Thoracic aorta (tissue), 2 donors: ENCODE measurements around the gene CFAP99. TPM values are rescaled to one million over a fixed set of nuclear protein-coding genes. Genes with fewer than 3 reads are reported as not detected.

ENCODE experiments used
- ATAC-seq: fragments of 150-250 bp; one replicate; pipeline ENCODE4 v1.8.0; 2017; ENCODE audit warnings: low read depth; ENCODE audit not compliant: insufficient number of reproducible peaks, low FRiP score
- DNase-seq: peaks from one replicate; pipeline ENCODE4 v3.0.0-alpha.2; 2020; ENCODE audit warnings: low spot score
- H3K27ac ChIP-seq, 2 donors: fragments of 200-600 bp; sonication (generic); 1 replicate in 1 of 2; 2 replicates in 1 of 2; pipeline ENCODE4 v1.5.1; 2016; ENCODE audit warnings: mild to moderate bottlenecking in 2 of 2, moderate library complexity in 2 of 2
- H3K27me3 ChIP-seq: fragments of 200-600 bp; sonication (generic); replicated peaks from 2 replicates; pipeline ENCODE4 v1.6.0; 2016; ENCODE audit warnings: mild to moderate bottlenecking; ENCODE audit not compliant: insufficient read depth
- H3K36me3 ChIP-seq: fragments of 200-600 bp; sonication (generic); one replicate; pipeline ENCODE4 v1.5.1; 2016
- H3K4me1 ChIP-seq, 2 donors: fragments of 200-600 bp; sonication (generic); 1 replicate in 1 of 2; 2 replicates in 1 of 2; pipeline versions ENCODE4 v1.5.1 to v1.6.0; 2016; ENCODE audit warnings: low read depth in 2 of 2, mild to moderate bottlenecking in 1 of 2; ENCODE audit not compliant: control insufficient read depth in 1 of 2
- H3K4me3 ChIP-seq: fragments of 200-600 bp; sonication (generic); 2 replicates; pipeline ENCODE4 v1.5.1; 2016; ENCODE audit warnings: mild to moderate bottlenecking
- H3K9me3 ChIP-seq: fragments of 200-600 bp; sonication (generic); 2 replicates; pipeline ENCODE4 v1.5.1; 2016
- CTCF ChIP-seq: fragments of 200-600 bp; sonication (generic); IDR thresholded peaks from one replicate; pipeline ENCODE4 v1.5.1; 2019; ENCODE audit warnings: antibody characterized with exemption
- total RNA-seq, 2 donors: library from RNA; depleted of rRNA; stranded (reverse); fragments of >200 nt; gene quantifications; one replicate each; pipeline versions ENCODE4 v1.1.0 to v1.2.3, GENCODE V29; 2016

Gene CFAP99
- total RNA-seq, 2 donors from 2014 or later, result not detected

GRCh38 chr4:2408401-2408958 is 10.3 kb upstream of the CFAP99 start:
- Histone ChIP-seq H3K27me3 (no peaks in the 10 kb centered on the region), H3K27ac (no peak overlapping the region), H3K4me3 (no peak overlapping the region), H3K36me3 (no peaks in the 10 kb centered on the region), H3K4me1 (peaks cover 10 to 14% of the 10 kb centered on the region in 2 donors), H3K9me3 (no peaks in the 10 kb centered on the region)
- TF ChIP-seq CTCF, result no peak
- DNase-seq (no peak), ATAC-seq (no peak)

GRCh38 chr4:2408976-2409375 is 9.8 kb upstream of the CFAP99 start:
- no peaks in the 10 kb centered on the region for H3K36me3 ChIP-seq
- no peak for TF ChIP-seq CTCF
- H3K4me1 ChIP-seq, result peaks cover 15 to 19% of the 10 kb centered on the region in 2 donors
- H3K27me3 ChIP-seq, result no peaks in the 10 kb centered on the region
- no peak overlapping the region for H3K4me3 ChIP-seq
- H3K27ac ChIP-seq, result no peak overlapping the region
- no peaks in the 10 kb centered on the region for H3K9me3 ChIP-seq
- DNase-seq (no peak), ATAC-seq (no peak)

- no peak for TF ChIP-seq CTCF
- Histone ChIP-seq H3K27ac (no peak overlapping the region), H3K9me3 (no peaks in the 10 kb centered on the region), H3K36me3 (no peaks in the 10 kb centered on the region), H3K4me3 (no peak overlapping the region), H3K27me3 (no peaks in the 10 kb centered on the region), H3K4me1 (peaks cover 17 to 23% of the 10 kb centered on the region in 2 donors)
- no peak for ATAC-seq
- DNase-seq, result no peak
Measured at GRCh38 chr4:2409381-2409783, 9.4 kb upstream of the CFAP99 start.

- TF ChIP-seq CTCF, result no peak
- no peak for ATAC-seq
- Histone ChIP-seq H3K9me3 (no peaks in the 10 kb centered on the region), H3K4me1 (peaks cover 17 to 33% of the 10 kb centered on the region in 2 donors), H3K27ac (peak overlapping the region in 1 of 2 donors; percentile 56), H3K4me3 (peak overlapping the region; percentile 68), H3K36me3 (no peaks in the 10 kb centered on the region), H3K27me3 (no peaks in the 10 kb centered on the region)
- no peak for DNase-seq
Measured at GRCh38 chr4:2411786-2412510, 6.8 kb upstream of the CFAP99 start.

- Histone ChIP-seq H3K9me3 (no peaks in the 10 kb centered on the region), H3K27ac (peak overlapping the region in 1 of 2 donors; percentile 56), H3K36me3 (no peaks in the 10 kb centered on the region), H3K4me3 (peak overlapping the region; percentile 68), H3K27me3 (no peaks in the 10 kb centered on the region), H3K4me1 (peaks cover 18 to 37% of the 10 kb centered on the region in 2 donors)
- no peak for TF ChIP-seq CTCF
- no peak for ATAC-seq
- DNase-seq, result no peak
Measured at GRCh38 chr4:2412534-2412884, 6.2 kb upstream of the CFAP99 start.
